NB4 (cell line): Measurements from ENCODE around the gene HSPB6.
A peak's percentile ranks its signal among the peaks of the same experiment; 100 is the strongest.

ENCODE experiments used
- DNase-seq: peaks from one replicate; pipeline ENCODE4 v3.0.0; 2010; ENCODE audit warnings: low read depth
- H3K4me3 ChIP-seq: one replicate; pipeline ENCODE4 v1.5.1; 2011; ENCODE audit warnings: mild to moderate bottlenecking, low read depth, low read length, moderate library complexity
- MYC ChIP-seq: IDR thresholded peaks from 2 replicates; pipeline ENCODE4 v1.6.1; 2011; ENCODE audit warnings: low read depth, low read length
- POLR2A ChIP-seq: IDR thresholded peaks from 2 replicates; pipeline ENCODE4 v1.6.1; 2011; ENCODE audit warnings: mild to moderate bottlenecking; ENCODE audit not compliant: insufficient read length; ENCODE audit errors: extremely low read depth
- TF ChIP-seq, protein P1 (sequence below): IDR thresholded peaks from 2 replicates; pipeline ENCODE4 v1.6.1; 2011; ENCODE audit warnings: low read depth, low read length
- TF ChIP-seq, protein P2 (sequence below): IDR thresholded peaks from one replicate; pipeline ENCODE4 v1.5.1; 2012; ENCODE audit warnings: low read depth, low read length

Gene HSPB6

DNA sequence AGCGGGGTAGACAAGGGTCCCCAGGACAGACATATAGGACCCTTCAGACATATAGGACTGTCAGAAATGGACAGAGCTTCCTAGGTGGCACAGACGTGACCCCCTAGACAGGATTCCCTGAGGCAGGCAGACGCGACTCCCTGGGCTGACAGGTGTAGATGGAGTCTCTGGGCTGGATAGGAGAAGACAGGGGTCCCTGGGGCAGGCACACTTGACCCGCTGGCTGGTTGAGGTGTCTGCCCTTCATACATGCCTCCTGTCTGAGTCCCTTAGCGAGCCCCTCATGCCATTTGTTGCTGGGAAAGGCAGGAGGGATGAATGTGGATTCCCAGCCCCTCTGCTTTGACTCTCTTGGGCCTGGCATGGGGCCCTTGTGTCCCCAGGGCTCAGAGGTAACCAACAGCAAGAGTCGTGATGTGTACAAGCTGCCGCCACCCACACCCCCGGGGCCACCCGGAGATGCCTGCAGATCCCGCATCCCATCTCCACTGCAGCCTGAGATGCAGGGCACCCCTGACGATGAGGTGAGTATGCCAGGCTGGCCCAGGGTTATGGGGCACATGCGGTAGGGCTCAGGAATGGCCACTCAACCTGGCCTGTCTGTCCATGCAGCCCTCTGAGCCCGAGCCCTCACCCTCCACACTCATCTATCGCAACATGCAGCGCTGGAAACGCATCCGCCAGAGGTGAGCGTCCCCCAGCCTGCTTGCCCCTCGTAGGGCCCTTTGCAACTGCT is 3.0 kb downstream of the HSPB6 start:
- no peak for DNase-seq
- H3K4me3 ChIP-seq, result no peak overlapping the region
- no peak for TF ChIP-seq MYC
- no peak for TF ChIP-seq POLR2A
- TF ChIP-seq, protein P1, sequence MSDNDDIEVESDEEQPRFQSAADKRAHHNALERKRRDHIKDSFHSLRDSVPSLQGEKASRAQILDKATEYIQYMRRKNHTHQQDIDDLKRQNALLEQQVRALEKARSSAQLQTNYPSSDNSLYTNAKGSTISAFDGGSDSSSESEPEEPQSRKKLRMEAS, result no peak
- TF ChIP-seq, protein P2, sequence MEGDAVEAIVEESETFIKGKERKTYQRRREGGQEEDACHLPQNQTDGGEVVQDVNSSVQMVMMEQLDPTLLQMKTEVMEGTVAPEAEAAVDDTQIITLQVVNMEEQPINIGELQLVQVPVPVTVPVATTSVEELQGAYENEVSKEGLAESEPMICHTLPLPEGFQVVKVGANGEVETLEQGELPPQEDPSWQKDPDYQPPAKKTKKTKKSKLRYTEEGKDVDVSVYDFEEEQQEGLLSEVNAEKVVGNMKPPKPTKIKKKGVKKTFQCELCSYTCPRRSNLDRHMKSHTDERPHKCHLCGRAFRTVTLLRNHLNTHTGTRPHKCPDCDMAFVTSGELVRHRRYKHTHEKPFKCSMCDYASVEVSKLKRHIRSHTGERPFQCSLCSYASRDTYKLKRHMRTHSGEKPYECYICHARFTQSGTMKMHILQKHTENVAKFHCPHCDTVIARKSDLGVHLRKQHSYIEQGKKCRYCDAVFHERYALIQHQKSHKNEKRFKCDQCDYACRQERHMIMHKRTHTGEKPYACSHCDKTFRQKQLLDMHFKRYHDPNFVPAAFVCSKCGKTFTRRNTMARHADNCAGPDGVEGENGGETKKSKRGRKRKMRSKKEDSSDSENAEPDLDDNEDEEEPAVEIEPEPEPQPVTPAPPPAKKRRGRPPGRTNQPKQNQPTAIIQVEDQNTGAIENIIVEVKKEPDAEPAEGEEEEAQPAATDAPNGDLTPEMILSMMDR, result no peak

DNA sequence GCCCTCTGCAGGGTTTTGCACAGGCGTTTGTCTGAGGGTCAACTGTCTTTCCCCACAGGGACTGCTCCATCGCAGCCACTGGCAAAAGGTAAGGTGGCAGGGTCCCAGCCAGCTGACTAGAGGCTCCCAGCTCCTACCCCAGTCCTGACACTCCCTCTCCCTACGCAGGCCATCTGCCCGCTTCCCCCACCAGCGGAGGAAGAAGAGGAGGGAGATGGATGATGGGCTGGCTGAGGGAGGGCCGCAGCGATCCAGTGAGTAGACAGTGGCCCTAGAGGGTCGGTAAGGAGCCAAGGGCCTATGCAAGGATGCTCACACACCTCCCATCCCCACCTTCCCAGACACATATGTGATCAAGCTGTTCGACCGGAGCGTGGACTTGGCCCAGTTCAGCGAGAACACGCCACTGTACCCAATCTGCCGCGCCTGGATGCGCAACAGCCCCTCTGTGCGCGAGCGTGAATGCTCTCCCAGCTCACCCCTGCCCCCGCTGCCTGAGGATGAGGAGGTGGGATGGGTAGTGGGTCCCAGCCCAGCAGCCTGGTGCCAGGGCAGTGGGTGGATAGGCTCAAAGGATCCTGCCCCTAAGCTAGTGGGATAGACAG is 4.0 kb downstream of the HSPB6 start:
- no peak for DNase-seq
- no peak overlapping the region for H3K4me3 ChIP-seq
- TF ChIP-seq, protein P1, result no peak
- no peak for TF ChIP-seq POLR2A
- TF ChIP-seq MYC, result no peak
- TF ChIP-seq, protein P2, result no peak

DNA sequence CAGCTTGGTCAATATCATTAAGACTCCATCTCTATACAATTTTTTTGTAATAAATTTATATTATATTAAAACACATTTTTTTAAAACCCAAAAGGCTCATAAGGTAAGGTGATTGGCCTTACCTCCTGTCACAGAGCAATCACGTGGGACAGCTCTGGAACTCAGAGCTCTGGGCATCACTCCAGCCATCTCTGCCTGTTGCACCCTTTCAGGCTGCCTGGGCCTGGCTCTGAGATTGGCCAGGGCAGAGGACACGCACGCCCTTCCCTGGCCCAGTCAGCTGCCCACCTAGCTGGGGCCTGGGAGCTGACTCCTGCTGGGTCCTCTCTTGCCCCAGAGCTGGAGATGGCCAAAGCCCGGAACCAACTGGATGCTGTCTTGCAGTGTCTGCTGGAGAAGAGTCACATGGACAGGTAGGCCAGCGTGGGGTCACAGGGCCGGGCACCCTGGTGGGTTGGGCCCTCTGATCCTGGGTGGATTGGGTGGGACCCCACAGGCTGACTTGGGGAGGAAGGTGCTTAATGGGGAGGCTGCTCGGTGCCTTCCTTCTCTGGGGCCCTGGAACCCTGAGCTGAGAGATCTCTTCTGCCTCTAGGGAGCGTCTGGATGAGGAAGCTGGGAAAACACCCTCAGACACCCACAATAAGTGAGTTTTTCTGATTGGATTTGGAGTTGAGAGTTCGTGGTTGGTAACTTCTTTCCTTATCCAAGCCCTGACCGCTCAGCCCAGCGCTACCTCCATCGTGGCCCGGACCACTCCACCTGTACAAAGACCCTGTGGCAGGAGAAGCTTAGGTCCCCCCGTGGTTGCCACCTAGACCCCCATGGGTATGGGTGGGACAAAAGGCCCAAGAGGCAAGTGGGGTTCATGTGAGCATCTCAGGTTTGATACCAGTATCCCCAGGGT is 4.7 kb downstream of the HSPB6 start:
- no peak for TF ChIP-seq POLR2A
- TF ChIP-seq, protein P2, result no peak
- TF ChIP-seq, protein P1, result no peak
- TF ChIP-seq MYC, result no peak
- H3K4me3 ChIP-seq, result no peak overlapping the region
- no peak for DNase-seq

DNA sequence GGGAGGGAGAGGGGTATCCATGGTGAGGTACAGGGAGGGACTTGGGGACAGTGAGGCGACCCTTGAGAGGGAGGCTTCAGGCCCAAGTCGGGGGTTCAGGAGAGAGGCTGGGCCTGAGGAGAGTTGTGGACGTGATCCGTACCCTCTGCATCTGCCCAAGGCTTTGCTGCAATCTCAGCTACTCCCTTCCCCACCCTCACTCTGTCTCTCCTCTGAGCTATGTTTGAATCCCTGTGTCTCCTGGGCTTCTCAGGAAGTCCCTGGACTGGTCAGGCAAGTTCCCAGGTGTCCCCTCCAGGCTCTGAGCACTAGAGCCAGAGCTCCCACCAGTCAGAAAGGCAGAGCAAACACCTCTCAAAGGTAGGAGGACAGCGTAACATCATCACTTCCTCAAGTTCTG is 6.7 kb downstream of the HSPB6 start:
- TF ChIP-seq POLR2A, result no peak
- TF ChIP-seq, protein P1, result no peak
- TF ChIP-seq, protein P2, result no peak
- no peak for TF ChIP-seq MYC
- no peak for DNase-seq
- H3K4me3 ChIP-seq, result no peak overlapping the region

DNA sequence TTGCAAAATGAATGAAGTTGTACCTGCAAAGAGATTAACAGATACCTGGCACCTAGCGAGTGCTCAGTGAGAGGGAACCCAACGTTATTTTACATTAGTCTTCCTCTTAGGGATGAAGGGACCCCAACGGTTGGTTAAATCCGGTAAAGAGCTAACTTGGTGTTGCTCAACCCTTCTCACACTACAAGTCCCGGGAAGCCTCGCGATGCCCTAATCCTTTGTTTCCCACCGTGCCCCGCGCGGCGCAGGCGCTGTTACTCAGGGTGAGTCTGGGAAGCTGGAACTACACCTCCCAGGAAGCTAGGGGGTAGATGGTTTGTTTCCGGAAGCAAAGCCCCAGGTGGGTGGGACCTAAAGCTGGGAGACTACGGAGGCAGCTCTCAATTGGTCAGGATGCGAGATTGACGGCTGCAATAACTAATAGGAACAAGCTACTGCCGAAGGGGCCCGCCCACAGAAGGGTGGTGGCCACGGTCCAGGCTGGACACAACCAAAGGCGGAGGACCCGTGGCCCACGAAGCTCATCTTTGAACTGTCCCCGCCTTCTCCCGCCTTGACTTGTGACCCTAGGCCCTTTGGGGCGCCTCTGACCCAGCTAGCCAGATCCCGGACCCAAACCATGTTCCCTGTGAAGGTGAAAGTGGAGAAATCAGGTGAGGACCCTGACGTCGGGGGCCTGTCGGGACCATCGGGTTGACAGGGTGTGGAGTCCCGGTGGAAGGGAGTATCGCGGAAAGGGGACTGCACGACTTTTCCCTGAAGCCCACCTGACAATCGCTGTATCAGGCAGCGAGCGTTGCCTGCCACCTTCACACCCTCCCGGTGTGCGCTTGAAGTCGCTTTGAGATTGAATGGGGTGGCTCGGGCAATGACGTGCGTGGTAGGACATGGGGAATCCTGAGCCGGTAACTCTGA is 8.5 kb downstream of the HSPB6 start, which contains the start of gene LIN37:
Gene LIN37, plus strand, starts transcription at position 471 of the 915 bp plus-strand sequence. Its CDS starts 149 bp downstream, at position 620.
- TF ChIP-seq POLR2A (no peak), MYC (peak; percentile 58; the same call in 1 of the 2 replicates)
- TF ChIP-seq, protein P1, result no peak
- TF ChIP-seq, protein P2, result no peak
- DNase-seq, result peak; percentile 97
- peak within 1 kb of the TSS; percentile 78 for H3K4me3 ChIP-seq
